Liver (tissue), 5 donors: ENCODE measurements around the gene HACD1. TPM values are rescaled to one million over a fixed set of nuclear protein-coding genes. Genes with fewer than 3 reads are reported as not detected.

Source experiments
- polyA plus RNA-seq, 2 donors: library from polyadenylated mRNA; stranded (reverse) in 1 of 2; unstranded in 1 of 2; fragments of 200-250 nt in 1 of 2; fragments of >200 nt in 1 of 2; fragmentation: Nextera tagmentation in 1 of 2; extraction: Ambion mirVana in 1 of 2; gene quantifications; one replicate each; pipeline versions ENCODE4 v1.2.1 to v1.2.3, GENCODE V29; 2013 to 2015
- small RNA-seq: library from RNA; depleted of rRNA; stranded (forward); fragments of <200 nt; gene quantifications from one replicate; pipeline ENCODE3, GENCODE V24; 2014
- total RNA-seq, 2 donors: library from RNA; depleted of rRNA; stranded (reverse); fragments of >200 nt; gene quantifications; one replicate each; pipeline ENCODE4 v1.2.3, GENCODE V29; 2014
- donor health status: healthy.
- donor health status: healthy.
- donor health status: healthy.

Gene HACD1
- total and polyA plus RNA-seq, 4 donors = 1.0 to 7.8 (median 1.7) TPM

Small RNAs within 50 kb of the gene (small RNA-seq; reads per million reads assigned to genes)
- not detected for gene AC069542.2

Other genes with a start within 250 kb of the HACD1 start
- 1 to 10 TPM; 1.5 to 5.8 TPM for gene ST8SIA6, start 162.8 kb downstream of the HACD1 start, total RNA-seq
- under 1 TPM; 0.53 to 0.54 TPM for gene ST8SIA6, start 162.8 kb downstream of the HACD1 start, polyA plus RNA-seq
- 10 to 100 TPM in 1 of 2 donors, 1 to 10 TPM in 1; 8.3 to 32.4 TPM for gene STAM, start 26.8 kb upstream of the HACD1 start, total RNA-seq
- gene STAM, start 26.8 kb upstream of the HACD1 start, polyA plus RNA-seq = 1 to 10 TPM; 4.9 to 5.1 TPM
- gene TMEM236, start 134.8 kb upstream of the HACD1 start, total RNA-seq = under 1 TPM; 0.17 to 0.28 TPM
- under 1 TPM; 0.07 to 0.08 TPM for gene TMEM236, start 134.8 kb upstream of the HACD1 start, polyA plus RNA-seq
- 10 to 100 TPM; 34.6 to 47.0 TPM for gene MRC1, start 192.0 kb upstream of the HACD1 start, total RNA-seq
- 10 to 100 TPM in 1 of 2 donors, 1 to 10 TPM in 1; 9.2 to 33.6 TPM for gene MRC1, start 192.0 kb upstream of the HACD1 start, polyA plus RNA-seq